Measurements from ENCODE around the gene SLC45A2. TPM values are rescaled to one million over a fixed set of nuclear protein-coding genes. Genes with fewer than 3 reads are reported as not detected.
"Not testable (repeated sequence)": the region's sequence is repeated elsewhere in the genome, so short reads cannot be mapped to it uniquely, and the experiment has no call there.

Gene SLC45A2
- total RNA-seq, 1 donor from 2014 or later = not detected

GRCh38 chr5:33968211-33969005 lies 16.1 kb downstream of the SLC45A2 start:
- DNase-seq = no peak

GRCh38 chr5:33966805-33967204 lies 17.7 kb downstream of the SLC45A2 start:
- DNase-seq = no peak

GRCh38 chr5:33964132-33964700 lies 20.3 kb downstream of the SLC45A2 start:
- no peak for DNase-seq

GRCh38 chr5:33958176-33958575 lies 26.3 kb downstream of the SLC45A2 start:
- no peak for DNase-seq

- no peak for DNase-seq
Observed at GRCh38 chr5:33957577-33958150, 26.8 kb downstream of the SLC45A2 start.

GRCh38 chr5:33952175-33952574 lies 32.3 kb downstream of the SLC45A2 start:
- DNase-seq = not testable (repeated sequence)

GRCh38 chr5:33944543-33945132 lies 39.9 kb downstream of the SLC45A2 start:
- DNase-seq = no peak

GRCh38 chr5:33941090-33941489 lies 43.4 kb downstream of the SLC45A2 start:
- DNase-seq = no peak

GRCh38 chr5:33939556-33940262 lies 44.8 kb downstream of the SLC45A2 start:
- DNase-seq = no peak

GRCh38 chr5:33938881-33939280 lies 45.6 kb downstream of the SLC45A2 start:
- DNase-seq = no peak

GRCh38 chr5:33938507-33938796 lies 46.0 kb downstream of the SLC45A2 start:
- no peak for DNase-seq

GRCh38 chr5:33937707-33938506 lies 46.6 kb downstream of the SLC45A2 start:
- DNase-seq = no peak

- DNase-seq = no peak
Observed at GRCh38 chr5:33937017-33937706, 47.3 kb downstream of the SLC45A2 start.

GRCh38 chr5:33936381-33937016 lies 48.0 kb downstream of the SLC45A2 start, which contains the start of gene RXFP3:
Gene RXFP3, plus strand, starts transcription at chr5:33936386. Its CDS starts 355 bp downstream, at chr5:33936741.
- DNase-seq = no peak

- peak; percentile 68 for DNase-seq
Observed at GRCh38 chr5:33936004-33936380, 48.5 kb downstream of the SLC45A2 start.

GRCh38 chr5:33934176-33934575 lies 50.3 kb downstream of the SLC45A2 start:
- DNase-seq = no peak

- DNase-seq = no peak
Observed at GRCh38 chr5:33933723-33934169, 50.7 kb downstream of the SLC45A2 start.

GRCh38 chr5:33931136-33931535 lies 53.4 kb downstream of the SLC45A2 start:
- DNase-seq = no peak

- no peak for DNase-seq
Observed at GRCh38 chr5:33929925-33930690, 54.4 kb downstream of the SLC45A2 start.

GRCh38 chr5:33928283-33928682 lies 56.2 kb downstream of the SLC45A2 start:
- no peak for DNase-seq

All from dermis blood vessel endothelial cell (primary cell).